AG10803 (cell line): ENCODE results near the gene ODAD4.

Experiments used
- DNase-seq: peaks from one replicate; pipeline ENCODE4 v3.0.0; 2010; ENCODE audit warnings: low read depth
- H3K4me3 ChIP-seq: 2 replicates; pipeline ENCODE4 v1.5.1; 2011; ENCODE audit warnings: mild to moderate bottlenecking, low read length, control low read depth
- TF ChIP-seq, protein P1 (sequence below): conservative IDR thresholded peaks from 2 replicates; pipeline ENCODE4 v1.5.1; 2011; ENCODE audit warnings: mild to moderate bottlenecking, low read length, control low read depth, inconsistent platforms

The ODAD4 gene

GRCh38 chr17:41982026-41982760 is 51.8 kb downstream of the ODAD4 start:
- TF ChIP-seq, protein P1, sequence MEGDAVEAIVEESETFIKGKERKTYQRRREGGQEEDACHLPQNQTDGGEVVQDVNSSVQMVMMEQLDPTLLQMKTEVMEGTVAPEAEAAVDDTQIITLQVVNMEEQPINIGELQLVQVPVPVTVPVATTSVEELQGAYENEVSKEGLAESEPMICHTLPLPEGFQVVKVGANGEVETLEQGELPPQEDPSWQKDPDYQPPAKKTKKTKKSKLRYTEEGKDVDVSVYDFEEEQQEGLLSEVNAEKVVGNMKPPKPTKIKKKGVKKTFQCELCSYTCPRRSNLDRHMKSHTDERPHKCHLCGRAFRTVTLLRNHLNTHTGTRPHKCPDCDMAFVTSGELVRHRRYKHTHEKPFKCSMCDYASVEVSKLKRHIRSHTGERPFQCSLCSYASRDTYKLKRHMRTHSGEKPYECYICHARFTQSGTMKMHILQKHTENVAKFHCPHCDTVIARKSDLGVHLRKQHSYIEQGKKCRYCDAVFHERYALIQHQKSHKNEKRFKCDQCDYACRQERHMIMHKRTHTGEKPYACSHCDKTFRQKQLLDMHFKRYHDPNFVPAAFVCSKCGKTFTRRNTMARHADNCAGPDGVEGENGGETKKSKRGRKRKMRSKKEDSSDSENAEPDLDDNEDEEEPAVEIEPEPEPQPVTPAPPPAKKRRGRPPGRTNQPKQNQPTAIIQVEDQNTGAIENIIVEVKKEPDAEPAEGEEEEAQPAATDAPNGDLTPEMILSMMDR, result no peak
- H3K4me3 ChIP-seq, result no peak overlapping the region
- no peak for DNase-seq

DNA sequence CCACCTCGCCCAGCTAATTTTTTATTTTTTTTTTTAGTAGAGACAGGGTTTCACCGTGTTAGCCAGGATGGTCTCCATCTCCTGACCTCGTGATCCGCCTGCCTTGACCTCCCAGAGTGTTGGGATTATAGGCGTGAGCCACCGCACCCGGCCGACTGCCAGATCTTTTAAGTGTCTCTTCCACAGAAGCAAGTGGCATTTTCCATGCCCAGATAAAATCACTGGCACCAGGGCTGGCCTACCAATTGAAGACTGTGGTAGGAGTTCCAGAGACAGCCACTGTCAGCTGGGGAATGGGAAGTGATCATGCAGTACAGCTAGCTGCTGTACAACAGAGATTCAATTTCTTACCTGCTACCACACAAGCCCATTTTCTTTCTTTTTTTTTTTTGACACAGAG is 54.0 kb downstream of the ODAD4 start:
- H3K4me3 ChIP-seq, result no peak overlapping the region
- DNase-seq, result no peak
- TF ChIP-seq, protein P1, result no peak

- TF ChIP-seq, protein P1, result no peak
- DNase-seq, result no peak
Measured at GRCh38 chr17:41985919-41986318, 55.5 kb downstream of the ODAD4 start.

GRCh38 chr17:41986634-41987033 is 56.2 kb downstream of the ODAD4 start:
- TF ChIP-seq, protein P1, result no peak
- DNase-seq, result no peak
- H3K4me3 ChIP-seq, result no peak overlapping the region

More at GRCh38 chr17:41985919-41986318, 55.5 kb downstream of the ODAD4 start:
- H3K4me3 ChIP-seq, result no peak overlapping the region

GRCh38 chr17:41987642-41988041 is 57.2 kb downstream of the ODAD4 start:
- TF ChIP-seq, protein P1, result no peak
- DNase-seq, result no peak
- no peak overlapping the region for H3K4me3 ChIP-seq

DNA sequence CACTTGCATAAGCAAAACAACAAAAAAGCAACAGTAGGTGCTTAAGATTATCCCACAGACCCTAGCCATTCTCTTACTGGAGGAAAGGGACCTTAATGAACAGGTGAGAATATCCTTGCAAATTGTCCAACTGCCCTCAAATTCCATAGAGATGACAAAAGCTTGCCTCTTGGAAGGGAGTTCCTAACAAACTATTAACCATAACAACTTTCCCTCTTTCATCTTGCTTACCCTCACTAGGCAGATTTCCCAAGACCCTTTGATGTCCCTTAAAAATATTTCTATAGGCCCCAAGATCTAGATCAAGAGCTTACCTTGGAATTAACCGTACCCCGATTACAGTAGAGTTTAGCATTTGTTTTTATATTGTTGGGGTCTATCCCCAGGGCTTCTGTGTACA is 58.0 kb downstream of the ODAD4 start:
- TF ChIP-seq, protein P1, result no peak
- DNase-seq, result no peak
- H3K4me3 ChIP-seq, result no peak overlapping the region

DNA sequence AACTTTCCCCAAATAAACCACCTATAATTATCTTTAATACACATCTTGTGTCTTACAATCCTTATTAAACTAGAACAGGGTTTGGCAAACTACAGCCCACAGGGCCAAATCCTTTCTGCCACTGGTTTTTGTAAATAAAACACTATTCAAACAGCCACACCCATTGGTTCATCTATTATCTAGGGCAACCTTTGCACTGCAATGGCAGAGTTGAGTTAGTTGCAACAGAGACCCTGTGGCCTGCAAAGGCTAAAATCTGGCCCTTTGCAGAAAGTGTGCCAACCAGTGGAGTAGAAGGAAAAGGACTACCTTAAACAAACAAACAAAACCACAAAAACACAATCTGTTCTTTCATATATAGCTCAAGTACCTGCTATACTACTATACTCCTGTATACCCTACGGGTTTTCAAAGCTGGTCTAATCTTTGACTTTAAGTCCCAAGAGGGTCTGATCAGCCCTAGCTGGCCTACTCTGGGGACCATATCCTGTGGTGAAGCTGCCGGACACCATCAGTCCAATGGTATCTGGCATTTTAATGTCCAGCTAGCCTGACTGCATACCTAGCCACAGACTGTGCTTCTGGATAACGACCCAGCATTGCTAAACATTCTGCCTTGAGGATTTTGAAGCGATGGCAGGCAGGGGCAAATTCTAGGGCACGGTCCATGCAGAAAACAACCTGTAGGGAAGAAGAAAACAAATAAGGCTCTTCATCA is 59.4 kb downstream of the ODAD4 start:
- TF ChIP-seq, protein P1, result no peak
- no peak overlapping the region for H3K4me3 ChIP-seq
- no peak for DNase-seq
